HCT116 (cell line): ENCODE results near the gene EMILIN1. TPM values are rescaled to one million over a fixed set of nuclear protein-coding genes. Genes with fewer than 3 reads are reported as not detected.

ENCODE experiments used
- ATAC-seq: fragments of 200-7000 bp; cut with Tn5 transposase; 2 replicates; pipeline ENCODE4 v1.9.1; 2020; ENCODE audit warnings: mild to moderate bottlenecking, moderate library complexity
- BruUV-seq: library from RNA; stranded (reverse); fragments of 400-500 nt; replicated peaks from 2 replicates; lab custom pipeline; 2021; lab: Mats Ljungman, UMichigan
- CTCF ChIA-PET: fragments of 300-600 bp; sonication (Branson Sonifier 250); formaldehyde crosslinking; loops from one replicate; lab custom pipeline; 2021; ENCODE audit warnings: antibody characterized with exemption; lab: Charles Lee
- POLR2A ChIA-PET: fragments of 300-600, 350-600 bp; sonication (Branson Sonifier 250); formaldehyde crosslinking; loops from one replicate; lab custom pipeline; 2021; ENCODE audit warnings: antibody characterized with exemption; lab: Charles Lee
- RAD21 ChIA-PET, 2 experiments: fragments of 300-600 bp; sonication (Branson Sonifier 250); formaldehyde crosslinking; loops; one replicate each; lab custom pipeline; 2023; ENCODE audit warnings: low total read pairs in 2 of 2; ENCODE audit not compliant: uncharacterized antibody in 2 of 2, unreplicated experiment in 2 of 2, low non-redundant PET in 1 of 2; lab: Charles Lee
- DNase-seq: peaks from one replicate; pipeline ENCODE4 v3.0.0-alpha.2; 2010; ENCODE audit warnings: low read depth, low spot score
- H2AFZ ChIP-seq: fragments of 200-600 bp; shearing (Covaris generic), sonication (generic); 2 replicates; pipeline ENCODE4 v1.6.1; 2017; ENCODE audit warnings: low read depth, mixed run types, mixed read lengths, antibody characterized with exemption, low read length; ENCODE audit not compliant: poor library complexity, severe bottlenecking
- H3K27ac ChIP-seq: 2 replicates; pipeline ENCODE4 v1.5.1; 2012; ENCODE audit warnings: low read depth, low read length
- H3K27me3 ChIP-seq: fragments of 200-600 bp; sonication (generic); 2 replicates; pipeline ENCODE4 v1.6.1; 2016; ENCODE audit warnings: mixed run types, low read length, mixed read lengths; ENCODE audit not compliant: insufficient read depth
- H3K36me3 ChIP-seq, 2 experiments: fragments of 200-500 bp in 1 of 2; fragments of 200-600 bp in 1 of 2; sonication (Bioruptor generic) in 1 of 2; sonication (generic) in 1 of 2; 2 replicates each; pipeline versions ENCODE4 v1.5.1 to v1.6.1; 2014 to 2016; ENCODE audit warnings: low read length in 2 of 2, inconsistent platforms in 1 of 2, mixed read lengths in 1 of 2, mixed run types in 1 of 2; ENCODE audit not compliant: insufficient read depth in 2 of 2, control insufficient read depth in 1 of 2
- H3K4me1 ChIP-seq, 2 experiments: fragments of 200-600 bp in 1 of 2; sonication (generic) in 1 of 2; 2 replicates each; pipeline versions ENCODE4 v1.5.1 to v1.6.1; 2012 to 2017; ENCODE audit warnings: low read length in 2 of 2, inconsistent platforms in 1 of 2, mild to moderate bottlenecking in 1 of 2, mixed read lengths in 1 of 2, mixed run types in 1 of 2, moderate library complexity in 1 of 2; ENCODE audit not compliant: insufficient read depth in 2 of 2, control insufficient read depth in 1 of 2
- H3K4me2 ChIP-seq: fragments of 200-600 bp; sonication (generic); 2 replicates; pipeline ENCODE4 v1.6.1; 2017; ENCODE audit warnings: mixed run types, low read length, mixed read lengths
- H3K4me3 ChIP-seq, 2 experiments: fragments of 200-600 bp in 1 of 2; sonication (generic) in 1 of 2; replicated peaks in 1 of 2; 2 replicates each; pipeline ENCODE4 v1.5.1; 2011 to 2016; ENCODE audit warnings: low read length in 2 of 2, control low read depth in 1 of 2, low read depth in 1 of 2, mild to moderate bottlenecking in 1 of 2, mixed read lengths in 1 of 2, mixed run types in 1 of 2
- H3K79me2 ChIP-seq: fragments of 200-600 bp; sonication (generic); 2 replicates; pipeline ENCODE4 v1.6.1; 2017; ENCODE audit warnings: mild to moderate bottlenecking, mixed run types, low read length, moderate library complexity, mixed read lengths; ENCODE audit not compliant: insufficient read depth
- H3K9ac ChIP-seq: fragments of 200-600 bp; sonication (generic); 2 replicates; pipeline ENCODE4 v1.6.1; 2016; ENCODE audit warnings: low read length, mixed read lengths
- H3K9me2 ChIP-seq: fragments of 200-600 bp; sonication (generic), shearing (Covaris generic); 2 replicates; pipeline ENCODE4 v1.6.1; 2017; ENCODE audit warnings: mixed run types, mild to moderate bottlenecking, moderate library complexity; ENCODE audit not compliant: insufficient read depth
- H3K9me3 ChIP-seq, 2 experiments: fragments of 200-500 bp in 1 of 2; fragments of 200-600 bp in 1 of 2; sonication (Bioruptor generic) in 1 of 2; sonication (generic) in 1 of 2; 2 replicates each; pipeline ENCODE4 v1.6.1; 2014 to 2017; ENCODE audit warnings: low read length in 2 of 2, mixed read lengths in 2 of 2, inconsistent platforms in 1 of 2, low read depth in 1 of 2, mild to moderate bottlenecking in 1 of 2, mixed run types in 1 of 2, moderate library complexity in 1 of 2; ENCODE audit not compliant: control insufficient read depth in 1 of 2, insufficient read depth in 1 of 2
- H4K20me1 ChIP-seq: fragments of 200-600 bp; sonication (generic), shearing (Covaris generic); 2 replicates; pipeline ENCODE4 v1.6.1; 2017; ENCODE audit warnings: mixed run types, mild to moderate bottlenecking, moderate library complexity; ENCODE audit not compliant: insufficient read depth
- ATF3 ChIP-seq: IDR thresholded peaks from 2 replicates; pipeline ENCODE4 v1.6.1; 2012
- CBX3 ChIP-seq: IDR thresholded peaks from 2 replicates; pipeline ENCODE4 v1.6.1; 2012; ENCODE audit warnings: low read depth
- CTCF ChIP-seq, 3 experiments: fragments of 200-600 bp in 1 of 3; sonication (generic) in 1 of 3; IDR thresholded peaks in 2 of 3; conservative IDR thresholded peaks in 1 of 3; 2 replicates each; pipeline ENCODE4 v1.5.1; 2012 to 2017; ENCODE audit warnings: low read depth in 2 of 3, low read length in 2 of 3, antibody characterized with exemption in 1 of 3, borderline replicate concordance in 1 of 3, control low read depth in 1 of 3, mild to moderate bottlenecking in 1 of 3, mixed read lengths in 1 of 3, mixed run types in 1 of 3, moderate library complexity in 1 of 3; ENCODE audit not compliant: insufficient read depth in 1 of 3
- ELF1 ChIP-seq: IDR thresholded peaks from 2 replicates; pipeline ENCODE4 v1.6.1; 2012; ENCODE audit warnings: low read depth, borderline replicate concordance
- EZH2 ChIP-seq: fragments of 200-600 bp; sonication (generic); IDR thresholded peaks from 2 replicates; pipeline ENCODE4 v1.6.1; 2017; ENCODE audit warnings: antibody characterized with exemption, mixed run types
- EZH2phosphoT487 ChIP-seq: fragments of 200-600 bp; IDR thresholded peaks from 2 replicates; pipeline ENCODE4 v1.6.1; 2018; ENCODE audit warnings: antibody characterized with exemption, borderline replicate concordance
- JUND ChIP-seq: IDR thresholded peaks from 2 replicates; pipeline ENCODE4 v1.6.1; 2012
- MAX ChIP-seq: IDR thresholded peaks from 2 replicates; pipeline ENCODE4 v1.6.1; 2012
- POLR2A ChIP-seq: IDR thresholded peaks from 2 replicates; pipeline ENCODE4 v1.7.0; 2011; ENCODE audit warnings: borderline replicate concordance; ENCODE audit not compliant: insufficient read depth, insufficient read length; ENCODE audit errors: extremely low read depth
- POLR2AphosphoS5 ChIP-seq: IDR thresholded peaks from 2 replicates; pipeline ENCODE4 v1.6.1; 2011; ENCODE audit warnings: mild to moderate bottlenecking, low read depth, low read length, moderate library complexity
- RAD21 ChIP-seq: IDR thresholded peaks from 2 replicates; pipeline ENCODE4 v1.6.1; 2012; ENCODE audit warnings: low read depth, mild to moderate bottlenecking
- REST ChIP-seq: IDR thresholded peaks from 2 replicates; pipeline ENCODE4 v1.6.1; 2012; ENCODE audit warnings: low read depth
- SIN3A ChIP-seq: IDR thresholded peaks from 2 replicates; pipeline ENCODE4 v1.6.1; 2012; ENCODE audit warnings: low read depth
- SP1 ChIP-seq: IDR thresholded peaks from 2 replicates; pipeline ENCODE4 v1.6.1; 2012; ENCODE audit warnings: low read depth
- SRF ChIP-seq: IDR thresholded peaks from 2 replicates; pipeline ENCODE4 v1.6.1; 2012; ENCODE audit warnings: low read depth
- TCF7L2 ChIP-seq: IDR thresholded peaks from 2 replicates; pipeline ENCODE4 v1.7.0; 2011; ENCODE audit warnings: borderline replicate concordance, inconsistent platforms; ENCODE audit not compliant: insufficient read depth, insufficient read length; ENCODE audit errors: extremely low read depth
- YY1 ChIP-seq: IDR thresholded peaks from 2 replicates; pipeline ENCODE4 v1.6.1; 2011; ENCODE audit warnings: low read length, low read depth, moderate library complexity, mild to moderate bottlenecking; ENCODE audit not compliant: insufficient replicate concordance; ENCODE audit errors: extremely low read depth
- ZBTB33 ChIP-seq: IDR thresholded peaks from 2 replicates; pipeline ENCODE4 v1.6.1; 2011; ENCODE audit warnings: mild to moderate bottlenecking, low read length, moderate library complexity; ENCODE audit not compliant: insufficient replicate concordance; ENCODE audit errors: extremely low read depth
- ZFX ChIP-seq: fragments of 450-650 bp; IDR thresholded peaks from 2 replicates; pipeline ENCODE4 v1.6.1; 2017
- ZNF274 ChIP-seq: fragments of 200-500 bp; sonication (Bioruptor generic); IDR thresholded peaks from 2 replicates; pipeline ENCODE4 v1.6.1; 2014; ENCODE audit warnings: mild to moderate bottlenecking, low read depth, low read length, inconsistent platforms
- intact Hi-C: fragments of 100-400 bp; cut with micrococcal nuclease; formaldehyde crosslinking; loops from 2 replicates; pipeline ENCODE4 v1.10.0; 2022
- total RNA-seq: library from RNA; stranded (reverse); gene quantifications from one replicate; pipeline ENCODE4 v1.2.1, GENCODE V29; 2021; ENCODE audit not compliant: unreplicated experiment

EMILIN1 gene
- total RNA-seq, 1 experiment from 2014 or later = 0.59 TPM

- H3K4me3 ChIP-seq = no peak overlapping the region
- POLR2A ChIA-PET = no interaction called here
- intact Hi-C loops = no loop called here
- H3K79me2 ChIP-seq = no peaks in the 10 kb centered on the region
- no TSS peak for BruUV-seq
- H3K4me1 ChIP-seq = no peaks in the 10 kb centered on the region
- H2AFZ ChIP-seq = no peak overlapping the region
- no peaks in the 10 kb centered on the region for H3K9me2 ChIP-seq
- no peaks in the 10 kb centered on the region for H3K27me3 ChIP-seq
- 0 out of 4 replicates have a peak, but pooled peaks cover 0 to 2% of the 10 kb centered on the region in 2 experiments for H3K36me3 ChIP-seq
- CTCF ChIA-PET = no interaction called here
- TF ChIP-seq YY1 = no peak
- no peak for TF ChIP-seq ELF1
- no peak for TF ChIP-seq CBX3
- no peak for TF ChIP-seq MAX
- TF ChIP-seq REST = no peak
- TF ChIP-seq SRF = no peak
- TF ChIP-seq EZH2 = no peak
- no peak for TF ChIP-seq JUND
- TF ChIP-seq ZFX = no peak
- no peak for TF ChIP-seq CTCF (IDR thresholded peaks at IDR 0.05 in 2 of 3, conservative IDR thresholded peaks at IDR 0.05 in 1 of 3; ENCODE audit: borderline replicate concordance in 1 of 3, insufficient read depth in 1 of 3, low read depth in 2 of 3, low read length in 2 of 3)
- no peak for TF ChIP-seq POLR2AphosphoS5
- no peak for TF ChIP-seq RAD21
- no peak for TF ChIP-seq POLR2A
- no peak for TF ChIP-seq SP1
- no peak for TF ChIP-seq SIN3A
- no peak for TF ChIP-seq ZNF274
- no peak for TF ChIP-seq EZH2phosphoT487
- TF ChIP-seq ZBTB33 = no peak
- TF ChIP-seq ATF3 = no peak
- no peak for TF ChIP-seq TCF7L2
- no peak for DNase-seq
- no peaks in the 10 kb centered on the region for H4K20me1 ChIP-seq
- H3K4me2 ChIP-seq = no peak overlapping the region
- H3K9me3 ChIP-seq = no peaks in the 10 kb centered on the region
- H3K9ac ChIP-seq = no peak overlapping the region
- ATAC-seq = no peak
- H3K27ac ChIP-seq = no peak overlapping the region
- RAD21 ChIA-PET = no interaction called here
These were observed 46.7 kb downstream of the EMILIN1 start for GRCh38 chr2:27125104-27125503.
